Activated naive CD4-positive, alpha-beta T cell treated with anti-CD3 and anti-CD28 coated beads, Interleukin-2, amount 10 ng/mL, durations not matched to agents 5 hours and 36 hours (primary cell): ENCODE measurements around the gene SLC25A10. TPM values are rescaled to one million over a fixed set of nuclear protein-coding genes. Genes with fewer than 3 reads are reported as not detected.

Source experiments
- microRNA-seq: library from miRNA; unstranded; fragments of <30 nt; microRNA quantifications from one replicate; pipeline ENCODE4 v1.2.0, GENCODE V29; 2022; ENCODE audit warnings: borderline microRNAs expressed, borderline replicate concordance
- total RNA-seq, 2 experiments: library from RNA; stranded (reverse); gene quantifications; one replicate each; pipeline ENCODE4 v1.2.3, GENCODE V29; 2021

SLC25A10 gene, protein sequence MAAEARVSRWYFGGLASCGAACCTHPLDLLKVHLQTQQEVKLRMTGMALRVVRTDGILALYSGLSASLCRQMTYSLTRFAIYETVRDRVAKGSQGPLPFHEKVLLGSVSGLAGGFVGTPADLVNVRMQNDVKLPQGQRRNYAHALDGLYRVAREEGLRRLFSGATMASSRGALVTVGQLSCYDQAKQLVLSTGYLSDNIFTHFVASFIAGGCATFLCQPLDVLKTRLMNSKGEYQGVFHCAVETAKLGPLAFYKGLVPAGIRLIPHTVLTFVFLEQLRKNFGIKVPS
- total RNA-seq = 10 to 100 TPM; 18.1 to 19.5 TPM

DNA sequence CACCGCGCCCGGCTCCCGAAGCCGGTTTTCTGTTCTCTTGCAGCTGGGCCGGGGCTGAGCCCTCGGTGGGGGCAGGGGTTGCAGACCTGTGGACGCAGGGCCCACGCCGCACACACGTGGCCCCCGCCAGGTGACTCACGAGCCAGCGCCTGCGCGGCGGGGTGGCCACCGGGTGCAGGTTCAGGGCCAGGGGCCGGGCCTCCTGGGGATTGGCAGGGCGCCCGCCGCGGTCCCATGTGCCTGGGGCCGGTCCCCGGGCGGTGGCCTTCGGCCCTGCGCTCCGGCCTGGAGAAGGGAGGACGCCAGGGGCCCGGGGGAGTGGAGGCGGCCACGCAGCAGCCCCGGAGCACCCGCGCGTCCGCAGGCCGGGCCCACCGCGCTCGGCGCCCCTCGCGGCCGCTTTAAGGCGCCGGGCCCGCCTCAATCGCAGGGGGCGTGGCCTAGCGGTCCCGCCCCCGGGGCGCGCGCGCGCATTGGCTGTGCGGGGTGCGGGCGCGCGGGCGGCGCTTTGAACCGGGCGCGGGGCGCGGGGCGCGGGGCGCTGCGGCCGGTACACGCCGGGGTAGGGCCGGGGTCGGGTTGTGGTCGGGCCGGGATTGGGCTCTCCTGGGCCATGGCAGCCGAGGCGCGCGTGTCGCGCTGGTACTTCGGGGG lies at the start of gene SLC25A10:
SLC25A10 (plus strand) TSS at position 471 of the 654 bp plus-strand sequence; CDS start at position 614, 143 bp downstream.

DNA sequence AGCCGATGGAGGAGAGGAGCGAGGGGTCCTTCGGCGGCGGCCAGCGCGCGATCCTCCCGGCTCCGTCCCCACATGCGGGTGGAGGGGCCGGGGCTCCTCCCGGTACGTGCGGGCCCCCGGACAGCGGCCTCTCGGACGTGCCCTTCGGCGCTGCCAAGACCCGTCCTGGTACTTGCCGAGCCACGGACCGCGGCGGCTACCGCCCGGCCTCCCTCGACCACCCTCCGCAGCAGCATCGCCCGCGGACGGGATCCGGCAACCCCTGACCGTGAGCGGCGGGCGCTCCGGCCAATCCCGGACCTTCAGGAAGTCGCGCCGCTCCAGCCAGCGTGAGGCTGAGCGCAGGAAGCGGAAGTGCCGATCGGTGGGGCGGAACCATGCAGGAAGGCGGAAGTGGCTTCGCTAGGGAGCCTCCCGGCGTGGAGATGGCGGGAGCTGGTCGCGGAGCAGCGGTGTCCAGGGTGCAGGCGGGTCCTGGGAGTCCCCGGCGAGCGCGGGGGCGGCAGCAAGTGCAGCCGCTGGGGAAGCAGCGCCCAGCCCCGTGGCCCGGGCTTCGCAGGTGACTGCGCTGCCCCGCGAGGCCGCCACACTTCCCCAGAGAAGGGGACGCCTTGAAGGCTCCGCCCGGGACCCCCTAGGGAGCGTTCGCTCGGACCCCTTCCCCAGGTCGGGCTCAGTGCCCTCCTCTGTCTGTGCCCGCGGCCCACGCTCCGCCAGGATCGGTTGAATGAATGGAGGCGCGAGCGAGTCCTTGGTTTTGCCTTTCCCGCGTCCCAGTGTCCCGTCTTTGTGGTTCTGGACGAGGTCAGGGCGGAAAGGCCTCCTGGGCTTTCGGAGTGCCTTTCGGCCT lies 45.5 kb upstream of the SLC25A10 start, which contains the start of the genes CCDC137 and OXLD1:
CCDC137 (plus strand) TSS at position 396 of the 850 bp plus-strand sequence; CDS start at position 426, 30 bp downstream.
OXLD1 (minus strand) TSS at position 264 of the 850 bp plus-strand sequence; CDS start at position 236, 28 bp downstream.

DNA sequence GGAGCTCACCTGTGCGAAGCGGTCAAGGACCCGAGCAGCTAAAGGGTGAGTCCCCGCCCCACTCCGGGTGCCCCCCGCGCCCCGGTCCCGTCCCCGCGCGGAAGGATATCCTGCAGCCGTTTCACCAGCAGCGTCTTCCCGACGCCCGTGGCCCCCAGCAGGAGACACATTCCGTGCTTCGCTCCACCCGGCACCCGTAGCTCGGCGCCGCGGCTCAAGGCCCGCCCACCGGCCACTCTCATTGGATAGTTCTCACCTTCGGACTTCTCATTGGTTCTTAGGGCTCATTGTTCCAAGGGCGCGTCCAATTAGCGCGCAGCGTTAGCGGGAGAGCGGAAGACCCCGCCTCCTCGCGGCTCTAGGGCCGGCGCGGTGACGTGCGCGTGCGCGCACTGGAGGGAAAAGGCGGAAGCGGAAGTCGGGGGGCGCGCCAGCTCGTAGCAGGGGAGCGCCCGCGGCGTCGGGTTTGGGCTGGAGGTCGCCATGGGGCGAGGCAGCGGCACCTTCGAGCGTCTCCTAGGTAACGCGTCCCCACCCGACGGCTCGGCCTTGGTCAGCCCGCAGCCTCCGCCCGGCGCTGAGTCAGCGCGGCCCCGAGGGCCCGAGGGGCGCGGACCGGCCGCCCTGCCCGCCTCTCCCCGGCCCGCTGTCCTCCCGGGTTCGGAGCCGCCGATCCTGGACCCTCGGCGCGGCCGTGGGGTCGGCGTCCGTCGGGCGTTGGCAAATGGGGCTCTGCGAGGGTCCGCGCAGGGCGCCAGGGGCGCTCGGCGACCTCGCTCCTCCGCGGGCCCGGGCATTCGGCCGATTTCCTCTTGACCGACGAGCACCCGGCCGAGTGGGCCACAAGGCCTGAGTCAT lies 28.3 kb upstream of the SLC25A10 start, which contains the start of the genes ARL16 and HGS:
ARL16 (minus strand) TSS at position 214 of the 858 bp plus-strand sequence; CDS start at position 170, 44 bp downstream.
HGS (plus strand) TSS at position 428 of the 858 bp plus-strand sequence; CDS start at position 484, 56 bp downstream.

DNA sequence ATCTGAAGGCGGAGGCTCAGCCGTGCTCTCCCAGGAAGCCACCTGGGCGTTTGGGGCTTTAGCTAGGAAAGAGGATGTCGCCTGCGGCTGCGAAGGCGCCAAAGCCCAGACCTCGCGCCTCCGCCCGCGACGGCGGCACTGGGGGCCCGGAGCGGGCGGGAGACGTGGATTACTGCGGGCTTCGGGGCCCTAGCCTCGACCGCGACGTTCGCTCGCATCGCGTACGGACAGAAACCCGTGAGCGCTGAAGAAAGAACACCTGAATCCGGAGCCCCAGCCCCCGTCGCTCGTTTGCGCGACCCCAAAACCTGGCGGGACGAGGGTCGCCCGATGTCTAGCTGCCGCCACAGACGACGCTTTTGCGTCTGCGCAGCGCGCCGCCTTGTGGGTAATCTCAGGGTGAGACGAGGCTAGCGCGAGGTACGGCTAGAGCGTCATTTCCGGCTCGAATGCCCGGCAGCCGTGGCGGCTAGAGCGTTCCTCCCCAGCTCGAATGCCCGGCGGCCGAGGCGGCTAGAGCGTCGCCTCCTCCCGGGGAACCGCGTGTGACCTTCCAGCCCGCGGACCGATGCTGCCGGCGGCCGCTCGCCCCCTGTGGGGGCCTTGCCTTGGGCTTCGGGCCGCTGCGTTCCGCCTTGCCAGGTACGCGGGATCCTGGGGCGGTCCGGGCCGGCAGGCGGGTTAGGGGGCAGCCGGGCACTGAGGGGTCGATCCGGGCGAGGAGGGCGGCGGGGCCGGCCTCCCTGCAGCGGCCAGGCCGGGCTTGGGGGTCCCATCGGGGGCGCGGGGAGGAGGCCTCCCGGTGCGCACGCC lies 8.9 kb upstream of the SLC25A10 start, which contains the start of gene MRPL12:
MRPL12 (plus strand) TSS at position 434 of the 813 bp plus-strand sequence; CDS start at position 569, 135 bp downstream.

Small RNA genes lying within 50 kb of the gene (microRNA-seq; reads per million reads assigned to microRNA genes)
- not detected for gene MIR6786

Other genes starting within 250 kb of the SLC25A10 start
- gene ACTG1, start 199.5 kb upstream of the SLC25A10 start, total RNA-seq = 1,000 to 10,000 TPM; 4,541 to 4,718 TPM
- gene FSCN2, start 183.9 kb upstream of the SLC25A10 start, total RNA-seq = under 1 TPM; 0.58 to 0.60 TPM
- 10 to 100 TPM; 36.1 to 38.6 TPM for gene FAAP100, start 159.9 kb upstream of the SLC25A10 start, total RNA-seq
- gene NPLOC4, start 75.2 kb upstream of the SLC25A10 start, total RNA-seq = 10 to 100 TPM; 80.8 to 81.7 TPM
- under 1 TPM; 0.48 TPM for gene TSPAN10, start 75.1 kb upstream of the SLC25A10 start, total RNA-seq
- 10 to 100 TPM; 67.0 to 71.9 TPM for gene PDE6G, start 55.7 kb upstream of the SLC25A10 start, total RNA-seq
- 10 to 100 TPM; 56.5 to 59.1 TPM for gene OXLD1, start 45.7 kb upstream of the SLC25A10 start, total RNA-seq
- 10 to 100 TPM; 27.1 to 31.8 TPM for gene CCDC137, start 45.5 kb upstream of the SLC25A10 start, total RNA-seq
- 10 to 100 TPM; 19.2 to 21.1 TPM for gene ARL16, start 28.5 kb upstream of the SLC25A10 start, total RNA-seq
- 100 to 1,000 TPM; 112 to 125 TPM for gene HGS, start 28.3 kb upstream of the SLC25A10 start, total RNA-seq
- gene MRPL12, start 8.9 kb upstream of the SLC25A10 start, total RNA-seq = 10 to 100 TPM; 56.0 to 58.2 TPM
- gene GCGR, start 91.9 kb downstream of the SLC25A10 start, total RNA-seq = not detected
- 10 to 100 TPM; 51.6 to 53.9 TPM for gene MCRIP1, start 121.0 kb downstream of the SLC25A10 start, total RNA-seq
- not detected for gene PPP1R27, start 122.8 kb downstream of the SLC25A10 start, total RNA-seq
- 100 to 1,000 TPM; 471 to 474 TPM for gene P4HB, start 148.3 kb downstream of the SLC25A10 start, total RNA-seq
- gene ARHGDIA, start 159.1 kb downstream of the SLC25A10 start, total RNA-seq = 100 to 1,000 TPM; 575 to 590 TPM
- gene ALYREF, start 179.3 kb downstream of the SLC25A10 start, total RNA-seq = 100 to 1,000 TPM; 145 to 147 TPM
- 10 to 100 TPM; 67.2 to 75.1 TPM for gene ANAPC11, start 179.4 kb downstream of the SLC25A10 start, total RNA-seq
- under 1 TPM; 0.10 to 0.20 TPM for gene NPB, start 190.0 kb downstream of the SLC25A10 start, total RNA-seq
- 10 to 100 TPM; 43.8 to 49.5 TPM for gene PCYT2, start 199.1 kb downstream of the SLC25A10 start, total RNA-seq
- 10 to 100 TPM; 51.5 to 52.8 TPM for gene SIRT7, start 205.9 kb downstream of the SLC25A10 start, total RNA-seq
- 10 to 100 TPM; 22.6 to 23.9 TPM for gene MAFG, start 215.5 kb downstream of the SLC25A10 start, total RNA-seq
- gene PYCR1, start 225.0 kb downstream of the SLC25A10 start, total RNA-seq = 10 to 100 TPM; 23.3 to 26.1 TPM
- not detected for gene MYADML2, start 234.9 kb downstream of the SLC25A10 start, total RNA-seq
- under 1 TPM; 0.30 to 0.34 TPM for gene NOTUM, start 248.9 kb downstream of the SLC25A10 start, total RNA-seq